Esophagus muscularis mucosa (tissue), 4 donors: Measurements from ENCODE around the gene DRAP1. TPM values are rescaled to one million over a fixed set of nuclear protein-coding genes. Genes with fewer than 3 reads are reported as not detected.
"Not testable (repeated sequence)": the region's sequence is repeated elsewhere in the genome, so short reads cannot be mapped to it uniquely, and the experiment has no call there.

Source experiments
- DNase-seq: peaks from one replicate; pipeline ENCODE4 v3.0.0-alpha.2; 2017; ENCODE audit errors: extremely low spot score
- H3K27ac ChIP-seq, 4 donors: fragments of 200-600 bp; sonication (generic); replicated peaks in 1 of 4; 1 replicate in 3 of 4; 2 replicates in 1 of 4; pipeline ENCODE4 v1.5.1; 2016 to 2019; ENCODE audit warnings: mild to moderate bottlenecking in 1 of 4
- H3K27me3 ChIP-seq, 4 donors: fragments of 200-600 bp; sonication (generic); one replicate each; pipeline versions ENCODE4 v1.5.1 to v1.6.0; 2016 to 2019
- H3K36me3 ChIP-seq, 4 donors: fragments of 200-600 bp; sonication (generic); one replicate each; pipeline ENCODE4 v1.5.1; 2016 to 2019
- H3K4me1 ChIP-seq, 4 donors: fragments of 200-600 bp; sonication (generic); one replicate each; pipeline ENCODE4 v1.5.1; 2016 to 2019
- H3K4me3 ChIP-seq, 4 donors: fragments of 200-600 bp; sonication (generic); 1 replicate in 2 of 4; 2 replicates in 2 of 4; pipeline ENCODE4 v1.5.1; 2016 to 2019; ENCODE audit warnings: mild to moderate bottlenecking in 4 of 4, moderate library complexity in 1 of 4
- H3K9me3 ChIP-seq, 4 donors: fragments of 200-600 bp; sonication (generic); 1 replicate in 3 of 4; 2 replicates in 1 of 4; pipeline ENCODE4 v1.5.1; 2016 to 2019
- EP300 ChIP-seq: sonication (generic); formaldehyde crosslinking; IDR thresholded peaks from one replicate; pipeline ENCODE4 v1.6.1; 2017; ENCODE audit warnings: antibody characterized with exemption
- POLR2A ChIP-seq: fragments of 450-650 bp; IDR thresholded peaks from one replicate; pipeline ENCODE4 v1.6.1; 2017; ENCODE audit warnings: antibody characterized with exemption, moderate library complexity, mild to moderate bottlenecking, low read depth
- POLR2AphosphoS5 ChIP-seq, 2 donors: sonication (generic); formaldehyde crosslinking; IDR thresholded peaks; one replicate each; pipeline ENCODE4 v1.6.1; 2017; ENCODE audit warnings: antibody characterized with exemption in 2 of 2
- WGBS: methylation state at CpG from one replicate; pipeline ENCODE4 v1.1.5; 2018; 5-methylcytosine and 5-hydroxymethylcytosine counted together
- intact Hi-C: fragments of 100-400 bp; cut with DNase I; formaldehyde crosslinking; loops from one replicate; pipeline ENCODE4 v1.15.1; 2023
- total RNA-seq, 4 donors: library from RNA; depleted of rRNA; stranded (reverse); fragments of >200 nt; gene quantifications; one replicate each; pipeline versions ENCODE4 v1.1.0 to v1.2.1, GENCODE V29; 2016
- TF ChIP-seq, protein P1 (sequence below), 3 experiments: fragments of 200-600 bp in 2 of 3; fragments of 450-650 bp in 1 of 3; sonication (generic) in 2 of 3; IDR thresholded peaks; one replicate each; pipeline ENCODE4 v1.5.1; 2017 to 2019; ENCODE audit warnings: antibody characterized with exemption in 3 of 3, mild to moderate bottlenecking in 2 of 3, moderate library complexity in 1 of 3

DRAP1 gene
- total RNA-seq, 4 donors from 2014 or later, result 78.4 to 122 (median 101) TPM

DNA sequence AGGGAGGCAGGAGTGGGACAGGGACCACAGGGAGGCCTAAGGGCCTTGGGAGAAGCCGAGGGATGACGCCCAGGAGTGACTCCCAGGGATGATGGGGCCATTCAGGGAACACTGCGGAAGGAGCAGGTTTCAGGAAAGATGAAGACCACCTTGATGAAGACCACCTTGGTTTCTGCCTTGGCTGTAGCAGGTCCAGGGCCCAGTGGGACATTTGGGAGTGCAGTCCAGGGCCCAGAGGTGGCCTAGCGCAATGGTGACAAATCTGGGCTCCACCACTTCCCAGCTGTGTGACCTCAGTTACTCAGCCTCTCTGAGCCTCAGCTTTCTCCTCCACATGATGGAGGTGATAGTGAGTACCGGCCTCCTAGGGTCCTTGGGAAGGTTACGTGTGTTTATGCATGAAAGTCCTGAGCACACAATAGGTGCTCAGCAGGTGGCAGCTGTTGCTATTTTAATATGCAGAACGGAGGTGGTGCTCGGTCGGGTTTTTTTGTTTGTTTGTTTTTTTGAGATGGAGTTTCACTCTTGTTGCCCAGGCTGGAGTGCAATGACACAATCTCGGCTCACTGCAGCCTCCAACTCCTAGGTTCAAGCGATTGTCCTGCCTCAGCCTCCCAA, 26.8 kb downstream of the DRAP1 start:
- H3K36me3 ChIP-seq, result no peaks in the 10 kb centered on the region
- intact Hi-C loops, result no loop called here
- peaks cover 0 to 15% (median 0%) of the 10 kb centered on the region in 4 donors for H3K27me3 ChIP-seq
- H3K27ac ChIP-seq, result no peak overlapping the region
- H3K9me3 ChIP-seq, result no peaks in the 10 kb centered on the region
- DNase-seq, result no peak
- TF ChIP-seq POLR2AphosphoS5 (IDR thresholded peaks at IDR 0.05) (no peak), POLR2A (no peak), EP300 (no peak)
- TF ChIP-seq, protein P1, sequence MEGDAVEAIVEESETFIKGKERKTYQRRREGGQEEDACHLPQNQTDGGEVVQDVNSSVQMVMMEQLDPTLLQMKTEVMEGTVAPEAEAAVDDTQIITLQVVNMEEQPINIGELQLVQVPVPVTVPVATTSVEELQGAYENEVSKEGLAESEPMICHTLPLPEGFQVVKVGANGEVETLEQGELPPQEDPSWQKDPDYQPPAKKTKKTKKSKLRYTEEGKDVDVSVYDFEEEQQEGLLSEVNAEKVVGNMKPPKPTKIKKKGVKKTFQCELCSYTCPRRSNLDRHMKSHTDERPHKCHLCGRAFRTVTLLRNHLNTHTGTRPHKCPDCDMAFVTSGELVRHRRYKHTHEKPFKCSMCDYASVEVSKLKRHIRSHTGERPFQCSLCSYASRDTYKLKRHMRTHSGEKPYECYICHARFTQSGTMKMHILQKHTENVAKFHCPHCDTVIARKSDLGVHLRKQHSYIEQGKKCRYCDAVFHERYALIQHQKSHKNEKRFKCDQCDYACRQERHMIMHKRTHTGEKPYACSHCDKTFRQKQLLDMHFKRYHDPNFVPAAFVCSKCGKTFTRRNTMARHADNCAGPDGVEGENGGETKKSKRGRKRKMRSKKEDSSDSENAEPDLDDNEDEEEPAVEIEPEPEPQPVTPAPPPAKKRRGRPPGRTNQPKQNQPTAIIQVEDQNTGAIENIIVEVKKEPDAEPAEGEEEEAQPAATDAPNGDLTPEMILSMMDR (IDR thresholded peaks at IDR 0.05), result no peak
- H3K4me1 ChIP-seq, result no peaks in the 10 kb centered on the region
- WGBS, result 87% methylated on average over 10 of the region's 11 CpGs
- H3K4me3 ChIP-seq, result no peak overlapping the region

DNA sequence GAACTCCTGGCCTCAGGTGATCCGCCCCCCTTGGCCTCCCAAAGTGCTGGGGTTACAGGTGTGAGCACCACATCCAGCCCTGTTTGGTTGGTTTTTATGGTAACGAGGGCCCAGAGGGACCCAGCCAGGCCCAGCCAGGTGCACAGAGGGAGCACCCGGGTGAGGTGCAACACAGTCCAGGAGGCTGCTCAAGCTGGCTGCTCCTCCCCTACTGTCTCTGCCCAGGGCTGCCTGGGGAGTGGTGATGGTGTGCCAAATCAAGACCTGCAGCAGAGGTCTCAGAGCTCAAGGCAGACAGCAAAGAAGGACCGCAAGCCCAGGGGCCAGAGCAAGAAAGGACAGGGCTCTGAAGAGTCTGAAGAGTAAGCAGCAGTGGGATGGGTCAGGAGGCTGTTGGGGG, 27.4 kb downstream of the DRAP1 start:
- TF ChIP-seq POLR2AphosphoS5 (IDR thresholded peaks at IDR 0.05), result no peak
- no peak for TF ChIP-seq EP300
- TF ChIP-seq POLR2A, result no peak
- TF ChIP-seq, protein P1 (IDR thresholded peaks at IDR 0.05), result no peak
- H3K27ac ChIP-seq, result no peak overlapping the region
- intact Hi-C loops, result no loop called here
- no peak for DNase-seq
- H3K9me3 ChIP-seq, result no peaks in the 10 kb centered on the region
- no peak overlapping the region for H3K4me3 ChIP-seq
- H3K36me3 ChIP-seq, result no peaks in the 10 kb centered on the region
- H3K4me1 ChIP-seq, result no peaks in the 10 kb centered on the region
- peaks cover 0 to 15% (median 0%) of the 10 kb centered on the region in 4 donors for H3K27me3 ChIP-seq
- 94% methylated on average over 3 of the region's 4 CpGs for WGBS

DNA sequence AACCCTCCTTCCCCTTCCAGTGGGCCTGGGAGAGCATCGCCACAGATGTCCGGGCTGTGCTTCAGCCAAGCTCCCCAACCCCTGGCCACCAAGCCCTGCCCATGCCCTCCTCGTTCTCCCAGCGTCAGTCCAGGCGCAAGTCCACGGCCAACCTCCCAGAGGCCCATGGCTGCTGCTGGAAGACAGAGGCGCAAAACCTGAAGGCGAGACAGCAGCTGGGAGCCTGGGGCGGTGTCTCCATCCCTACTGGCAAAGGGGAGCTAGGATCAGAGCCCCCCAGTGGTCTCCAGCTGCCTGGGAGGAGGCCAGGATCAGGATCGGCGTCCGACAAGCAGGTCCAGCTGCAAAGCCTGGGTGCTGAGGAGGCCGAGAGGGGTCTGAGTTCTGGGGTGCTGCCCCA, 27.9 kb downstream of the DRAP1 start:
- TF ChIP-seq EP300, result no peak
- TF ChIP-seq POLR2AphosphoS5 (IDR thresholded peaks at IDR 0.05), result no peak
- no peak for TF ChIP-seq POLR2A
- TF ChIP-seq, protein P1 (IDR thresholded peaks at IDR 0.05), result no peak
- 63% methylated on average over 12 of the region's 13 CpGs for WGBS
- Histone ChIP-seq H3K36me3 (no peaks in the 10 kb centered on the region), H3K27me3 (peaks cover 0 to 15% (median 0%) of the 10 kb centered on the region in 4 donors), H3K9me3 (no peaks in the 10 kb centered on the region), H3K27ac (no peak overlapping the region), H3K4me1 (no peaks in the 10 kb centered on the region), H3K4me3 (no peak overlapping the region)
- intact Hi-C loops, result no loop called here
- DNase-seq, result no peak

DNA sequence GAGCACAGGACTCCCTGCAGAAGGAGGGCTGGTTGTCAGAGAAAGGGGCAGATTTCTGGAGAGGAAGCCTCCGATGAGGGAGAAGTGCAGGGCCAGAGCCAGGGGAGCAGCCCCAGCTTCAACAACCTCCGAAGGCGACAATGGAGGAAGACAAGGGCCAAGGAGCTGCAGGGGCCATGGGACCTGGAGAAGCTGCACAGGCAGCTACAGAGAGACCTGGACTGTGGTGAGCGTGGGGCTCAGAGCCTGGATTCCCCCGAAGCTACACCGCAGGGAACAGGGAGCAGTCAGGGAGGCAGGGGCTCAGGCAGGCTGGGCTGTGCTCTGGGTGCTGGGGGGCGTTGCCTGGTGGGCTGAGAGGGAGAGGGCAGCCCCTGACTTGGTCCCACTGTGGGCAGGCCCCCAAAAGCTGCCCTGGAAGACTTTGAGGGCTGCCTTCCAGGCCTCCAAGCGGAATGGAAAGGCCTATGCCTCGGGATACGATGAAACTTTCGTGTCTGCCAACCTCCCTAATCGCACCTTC, 28.4 kb downstream of the DRAP1 start:
- Histone ChIP-seq H3K9me3 (no peaks in the 10 kb centered on the region), H3K4me1 (no peaks in the 10 kb centered on the region), H3K27ac (no peak overlapping the region), H3K27me3 (peaks cover 0 to 15% (median 0%) of the 10 kb centered on the region in 4 donors), H3K36me3 (no peaks in the 10 kb centered on the region), H3K4me3 (no peak overlapping the region)
- 85% methylated on average over 12 of the region's 12 CpGs for WGBS
- intact Hi-C loops, result no loop called here
- no peak for DNase-seq
- TF ChIP-seq EP300 (no peak), POLR2A (no peak), POLR2AphosphoS5 (IDR thresholded peaks at IDR 0.05) (no peak)
- TF ChIP-seq, protein P1 (IDR thresholded peaks at IDR 0.05), result no peak

DNA sequence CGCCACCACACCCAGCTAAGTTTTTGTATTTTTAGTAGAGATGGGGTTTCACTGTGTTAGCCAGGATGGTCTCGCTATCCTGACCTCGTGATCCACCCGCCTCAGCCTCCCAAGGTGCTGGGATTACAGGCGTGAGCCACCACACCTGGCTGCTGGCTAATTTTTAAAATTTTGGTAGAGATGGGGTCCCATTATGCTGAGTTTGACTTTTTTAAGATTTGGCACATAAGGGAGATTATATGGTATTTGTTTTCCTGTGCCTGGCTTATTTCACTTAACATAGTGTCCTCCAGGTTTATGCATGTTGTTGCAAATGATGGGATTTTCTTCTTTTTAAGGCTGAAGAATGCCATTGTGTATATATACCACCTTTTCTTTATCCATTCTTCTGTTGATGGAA, 31.5 kb downstream of the DRAP1 start:
- DNase-seq, intact Hi-C loops, H3K4me3 ChIP-seq, H3K9me3 ChIP-seq, H3K27ac ChIP-seq, H3K4me1 ChIP-seq, H3K36me3 ChIP-seq: not testable (repeated sequence)
- H3K27me3 ChIP-seq, result peaks cover 0 to 38% (median 3%) of the 10 kb centered on the region in 4 donors
- 91% methylated on average over 5 of the region's 5 CpGs for WGBS

DNA sequence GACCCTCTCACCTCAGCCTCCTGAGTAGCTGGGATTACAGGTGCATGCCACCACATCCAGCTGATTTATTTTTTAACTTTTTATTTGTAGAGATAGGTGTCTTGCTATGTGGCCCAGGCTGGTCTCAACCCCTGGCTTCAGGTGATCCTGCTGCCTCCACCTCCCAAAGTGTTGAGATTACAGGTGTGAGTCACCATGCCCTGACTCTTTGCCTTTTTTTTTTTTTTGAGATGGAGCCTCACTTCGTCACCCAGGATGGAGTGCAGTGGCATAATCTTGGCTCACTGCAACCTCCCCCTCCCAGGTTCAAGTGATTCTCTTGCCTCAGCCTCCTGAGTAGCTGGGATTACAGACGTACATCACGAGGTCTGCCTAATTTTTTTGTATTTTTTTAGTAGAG, 32.4 kb downstream of the DRAP1 start:
- H3K36me3 ChIP-seq, H3K9me3 ChIP-seq, H3K4me3 ChIP-seq, H3K27ac ChIP-seq, H3K4me1 ChIP-seq, intact Hi-C loops, DNase-seq: not testable (repeated sequence)
- peaks cover 0 to 46% (median 4%) of the 10 kb centered on the region in 4 donors for H3K27me3 ChIP-seq
- 61% methylated on average over 3 of the region's 3 CpGs for WGBS
